Endothelial cell (in vitro differentiated cells): ENCODE data around the gene ROR2. TPM values are rescaled to one million over a fixed set of nuclear protein-coding genes. Genes with fewer than 3 reads are reported as not detected.

Experiments
- DNase-seq: peaks from one replicate; pipeline ENCODE4 v3.0.0; 2021; ENCODE audit warnings: low spot score
- H3K27ac Mint-ChIP-seq: one replicate; pipeline ENCODE4 v1.8.0; 2021; ENCODE audit warnings: mixed read lengths, inconsistent platforms; ENCODE audit not compliant: unreplicated experiment
- H3K27me3 Mint-ChIP-seq: one replicate; pipeline ENCODE4 v1.8.0; 2021; ENCODE audit warnings: mild to moderate bottlenecking, moderate library complexity, mixed read lengths, inconsistent platforms; ENCODE audit not compliant: unreplicated experiment
- H3K36me3 Mint-ChIP-seq: one replicate; pipeline ENCODE4 v1.8.0; 2021; ENCODE audit warnings: mild to moderate bottlenecking, low read depth, mixed read lengths, inconsistent platforms; ENCODE audit not compliant: unreplicated experiment
- H3K4me1 Mint-ChIP-seq: one replicate; pipeline ENCODE4 v1.8.0; 2021; ENCODE audit warnings: mild to moderate bottlenecking, mixed read lengths, inconsistent platforms; ENCODE audit not compliant: unreplicated experiment
- H3K4me3 Mint-ChIP-seq: one replicate; pipeline ENCODE4 v1.8.0; 2021; ENCODE audit warnings: mild to moderate bottlenecking, mixed read lengths, inconsistent platforms; ENCODE audit not compliant: unreplicated experiment
- H3K9me3 Mint-ChIP-seq: one replicate; pipeline ENCODE4 v1.8.0; 2021; ENCODE audit warnings: mixed read lengths, inconsistent platforms; ENCODE audit not compliant: unreplicated experiment
- CTCF ChIP-seq: fragments of 200-600 bp; sonication (generic); IDR thresholded peaks from one replicate; pipeline ENCODE4 v1.5.0; 2021; ENCODE audit warnings: antibody characterized with exemption; ENCODE audit not compliant: unreplicated experiment
- total RNA-seq: library from RNA; stranded (reverse); fragmentation: NEBNext Ultra II Directional; extraction: Animal tissue kit (Norgen Biotek cat#: 25700); gene quantifications from one replicate; pipeline ENCODE4 v1.2.1, GENCODE V29; 2021; ENCODE audit not compliant: unreplicated experiment

The ROR2 gene
- total RNA-seq, 1 donor from 2014 or later: 3.5 TPM

- H3K4me3 Mint-ChIP-seq: no peak overlapping the region
- H3K27ac Mint-ChIP-seq: no peak overlapping the region
- no peaks in the 10 kb centered on the region for H3K36me3 Mint-ChIP-seq
These were observed 252.8 kb downstream of the ROR2 start for GRCh38 chr9:91697201-91697600.

GRCh38 chr9:91694081-91694870 lies 255.8 kb downstream of the ROR2 start:
- Mint-ChIP-seq H3K4me1 (peaks cover 11% of the 10 kb centered on the region), H3K27me3 (peaks cover 2% of the 10 kb centered on the region), H3K27ac (no peak overlapping the region), H3K9me3 (no peaks in the 10 kb centered on the region), H3K36me3 (no peaks in the 10 kb centered on the region), H3K4me3 (no peak overlapping the region)
- no peak for TF ChIP-seq CTCF
- DNase-seq: no peak

More at GRCh38 chr9:91697201-91697600, 252.8 kb downstream of the ROR2 start:
- H3K27me3 Mint-ChIP-seq: peaks cover 2% of the 10 kb centered on the region
- H3K4me1 Mint-ChIP-seq: peaks cover 6% of the 10 kb centered on the region
- H3K9me3 Mint-ChIP-seq: no peaks in the 10 kb centered on the region
- no peak for DNase-seq
- TF ChIP-seq CTCF: no peak

GRCh38 chr9:91693226-91693625 lies 256.8 kb downstream of the ROR2 start:
- no peak for DNase-seq
- TF ChIP-seq CTCF: no peak
- Mint-ChIP-seq H3K9me3 (no peaks in the 10 kb centered on the region), H3K27me3 (peaks cover 3% of the 10 kb centered on the region), H3K27ac (no peak overlapping the region), H3K36me3 (no peaks in the 10 kb centered on the region), H3K4me3 (no peak overlapping the region), H3K4me1 (peaks cover 11% of the 10 kb centered on the region)

GRCh38 chr9:91690540-91691249 lies 259.3 kb downstream of the ROR2 start:
- Mint-ChIP-seq H3K27me3 (peaks cover 5% of the 10 kb centered on the region), H3K36me3 (no peaks in the 10 kb centered on the region), H3K9me3 (no peaks in the 10 kb centered on the region), H3K4me3 (no peak overlapping the region), H3K4me1 (peaks cover 11% of the 10 kb centered on the region), H3K27ac (no peak overlapping the region)
- no peak for TF ChIP-seq CTCF
- DNase-seq: no peak

- no peak overlapping the region for H3K27ac Mint-ChIP-seq
- TF ChIP-seq CTCF: no peak
These were observed 261.0 kb downstream of the ROR2 start for GRCh38 chr9:91689006-91689405.

More at GRCh38 chr9:91689006-91689405, 261.0 kb downstream of the ROR2 start:
- no peak overlapping the region for H3K4me3 Mint-ChIP-seq
- DNase-seq: no peak
- H3K9me3 Mint-ChIP-seq: no peaks in the 10 kb centered on the region
- H3K27me3 Mint-ChIP-seq: peaks cover 4% of the 10 kb centered on the region
- H3K36me3 Mint-ChIP-seq: no peaks in the 10 kb centered on the region
- H3K4me1 Mint-ChIP-seq: peaks cover 9% of the 10 kb centered on the region
